A549 (cell line): ENCODE measurements around the gene DYNC1I1.

Source experiments
- CTCF ChIP-seq: fragments of >200 bp; sonication (Bioruptor Twin); formaldehyde crosslinking; IDR thresholded peaks from 3 replicates; pipeline ENCODE4 v1.5.1; 2016
- USF2 ChIP-seq: fragments of 450-650 bp; IDR thresholded peaks from 2 replicates; pipeline ENCODE4 v1.6.1; 2014; ENCODE audit warnings: antibody characterized with exemption

- no peak for TF ChIP-seq USF2
- TF ChIP-seq CTCF: no peak
Measured at GRCh38 chr7:95730493-95731280, 41.7 kb upstream of the DYNC1I1 start.
